Endothelial cell of umbilical vein (primary cell): Measurements from ENCODE around the gene LRRK1. TPM values are rescaled to one million over a fixed set of nuclear protein-coding genes. Genes with fewer than 3 reads are reported as not detected.

ENCODE experiments used
- BruUV-seq: library from RNA; stranded (reverse); fragments of 400-500 nt; replicated peaks from 2 replicates; lab custom pipeline; 2021; lab: Mats Ljungman, UMichigan
- CTCF ChIA-PET: fragments of 300-600, 350-600 bp; sonication (Branson Sonifier 250); formaldehyde crosslinking; loops from one replicate; lab custom pipeline; 2021; ENCODE audit warnings: antibody characterized with exemption, inconsistent platforms; lab: Charles Lee
- POLR2A ChIA-PET: fragments of 300-600, 350-600 bp; sonication (Branson Sonifier 250); formaldehyde crosslinking; loops from one replicate; lab custom pipeline; 2021; ENCODE audit warnings: antibody characterized with exemption, inconsistent platforms; lab: Charles Lee
- DNase-seq: peaks from one replicate; pipeline ENCODE4 v3.0.0-alpha.2; 2011; ENCODE audit warnings: low read depth, low spot score
- FAIRE-seq: peaks from 2 replicates; lab custom pipeline; 2011; peaks lifted over from hg19 to GRCh38; lab: Jason Lieb, UNC
- H2AFZ ChIP-seq: 2 replicates; pipeline ENCODE4 v1.6.0; 2012; ENCODE audit warnings: low read depth, low read length, control low read depth, inconsistent platforms
- H3K27ac ChIP-seq: 2 replicates; pipeline ENCODE4 v1.5.1; 2011; ENCODE audit warnings: low read depth, mild to moderate bottlenecking, control low read depth, low read length, moderate library complexity; ENCODE audit not compliant: insufficient read depth
- H3K27me3 ChIP-seq, 2 experiments: 2 replicates each; pipeline versions ENCODE4 v1.6.0 to v1.6.1; 2011; ENCODE audit warnings: low read length in 2 of 2, mixed read lengths in 1 of 2; ENCODE audit not compliant: control insufficient read depth in 2 of 2, insufficient read depth in 2 of 2
- H3K36me3 ChIP-seq, 2 experiments: 2 replicates in 1 of 2; 3 replicates in 1 of 2; pipeline ENCODE4 v1.5.1; 2011; ENCODE audit warnings: low read length in 2 of 2, mild to moderate bottlenecking in 1 of 2, moderate library complexity in 1 of 2; ENCODE audit not compliant: control insufficient read depth in 2 of 2, insufficient read depth in 2 of 2; ENCODE audit errors: extremely low read depth in 1 of 2
- H3K4me1 ChIP-seq: 3 replicates; pipeline ENCODE4 v1.5.1; 2011; ENCODE audit warnings: mild to moderate bottlenecking, low read length; ENCODE audit not compliant: control insufficient read depth, insufficient read depth; ENCODE audit errors: extremely low read depth
- H3K4me2 ChIP-seq: 2 replicates; pipeline ENCODE4 v1.6.1; 2011; ENCODE audit warnings: low read length, control low read depth, mixed read lengths; ENCODE audit not compliant: insufficient read depth
- H3K4me3 ChIP-seq, 3 experiments: fragments of 200-600 bp in 1 of 3; sonication (generic), shearing (Covaris generic) in 1 of 3; replicated peaks in 1 of 3; 2 replicates each; pipeline ENCODE4 v1.5.1; 2011 to 2016; ENCODE audit warnings: control low read depth in 3 of 3, low read length in 3 of 3, mild to moderate bottlenecking in 2 of 3, inconsistent platforms in 1 of 3, low read depth in 1 of 3, moderate library complexity in 1 of 3; ENCODE audit not compliant: insufficient read depth in 1 of 3
- H3K79me2 ChIP-seq: 2 replicates; pipeline ENCODE4 v1.6.0; 2012; ENCODE audit warnings: low read length, inconsistent platforms; ENCODE audit not compliant: control insufficient read depth, insufficient read depth
- H3K9ac ChIP-seq: replicated peaks from 2 replicates; pipeline ENCODE3; 2011; ENCODE audit warnings: low read length, control low read depth; ENCODE audit not compliant: insufficient read depth; ENCODE audit errors: extremely low read depth
- H3K9me1 ChIP-seq: replicated peaks from 3 replicates; pipeline ENCODE4 v1.6.0; 2011; ENCODE audit warnings: mild to moderate bottlenecking, low read length; ENCODE audit not compliant: control insufficient read depth, insufficient read depth; ENCODE audit errors: extremely low read depth
- H3K9me3 ChIP-seq: replicated peaks from 2 replicates; pipeline ENCODE4 v1.5.1; 2012; ENCODE audit warnings: low read length, inconsistent platforms; ENCODE audit not compliant: control insufficient read depth, insufficient read depth
- H4K20me1 ChIP-seq: replicated peaks from 2 replicates; pipeline ENCODE3; 2011; ENCODE audit warnings: mild to moderate bottlenecking, low read length; ENCODE audit not compliant: control insufficient read depth, insufficient read depth; ENCODE audit errors: extremely low read depth
- EZH2 ChIP-seq: IDR thresholded peaks from 2 replicates; pipeline ENCODE4 v1.6.1; 2012; ENCODE audit warnings: borderline replicate concordance, low read depth, mild to moderate bottlenecking, moderate library complexity, low read length, inconsistent platforms; ENCODE audit not compliant: severe bottlenecking
- FOS ChIP-seq: IDR thresholded peaks from 2 replicates; pipeline ENCODE4 v1.6.1; 2011; ENCODE audit warnings: mild to moderate bottlenecking, low read length, moderate library complexity, borderline replicate concordance; ENCODE audit not compliant: insufficient read depth
- GATA2 ChIP-seq: IDR thresholded peaks from 2 replicates; pipeline ENCODE4 v1.7.0; 2011; ENCODE audit warnings: low read depth, mild to moderate bottlenecking, moderate library complexity, mixed read lengths, low read length; ENCODE audit not compliant: insufficient read length, insufficient read depth
- JUN ChIP-seq: IDR thresholded peaks from 2 replicates; pipeline ENCODE4 v1.6.1; 2011; ENCODE audit warnings: borderline replicate concordance, low read depth; ENCODE audit not compliant: insufficient read length, insufficient read depth
- MAX ChIP-seq: IDR thresholded peaks from 2 replicates; pipeline ENCODE4 v1.6.1; 2011; ENCODE audit not compliant: insufficient read depth, insufficient read length
- MYC ChIP-seq: IDR thresholded peaks from one replicate; pipeline ENCODE4 v1.6.1; 2011; ENCODE audit warnings: mild to moderate bottlenecking, low read depth, low read length
- POLR2A ChIP-seq: IDR thresholded peaks from 2 replicates; pipeline ENCODE4 v1.6.1; 2012; ENCODE audit warnings: low read depth, mild to moderate bottlenecking, control low read depth, low read length
- POLR2AphosphoS5 ChIP-seq: IDR thresholded peaks from 2 replicates; pipeline ENCODE4 v1.6.1; 2012; ENCODE audit warnings: low read depth, mild to moderate bottlenecking, control low read depth, low read length, moderate library complexity; ENCODE audit not compliant: insufficient read depth
- dilution Hi-C: fragments of 300-500 bp; cut with MboI; formaldehyde crosslinking; loops from one replicate; pipeline ENCODE4 v1.15.0; 2019; ENCODE audit warnings: low sequenced_read_pairs; ENCODE audit not compliant: extremely low pct_ligation_motif_present
- intact Hi-C: fragments of 100-400 bp; cut with micrococcal nuclease; formaldehyde crosslinking; loops from one replicate; pipeline ENCODE4 v1.10.0; 2022
- polyA plus RNA-seq, 4 experiments: library from polyadenylated mRNA; depleted of rRNA in 3 of 4; stranded (reverse) in 3 of 4; unstranded in 1 of 4; fragments of >200 nt; gene quantifications; 2 replicates each; pipeline versions ENCODE4 v1.2.1 to v1.2.3, GENCODE V29; 2011 to 2012; ENCODE audit warnings: missing spikeins in 1 of 4
- total RNA-seq: library from RNA; stranded (reverse); gene quantifications from 2 replicates; pipeline ENCODE4 v1.2.3, GENCODE V29; 2021
- TF ChIP-seq, protein P1 (sequence below), 2 donors: IDR thresholded peaks; 1 replicate in 1 of 2; 2 replicates in 1 of 2; pipeline ENCODE4 v1.5.1; 2011; ENCODE audit warnings: low read length in 2 of 2, mild to moderate bottlenecking in 2 of 2, moderate library complexity in 2 of 2, control low read depth in 1 of 2, inconsistent platforms in 1 of 2, low read depth in 1 of 2; ENCODE audit not compliant: insufficient read depth in 1 of 2; ENCODE audit errors: extremely low read depth in 1 of 2

LRRK1 gene
- total and polyA plus RNA-seq, 2 donors (not counting 3 experiments of a cell fraction or from before 2014, with no cell fraction given): 11.0 to 22.1 TPM

DNA sequence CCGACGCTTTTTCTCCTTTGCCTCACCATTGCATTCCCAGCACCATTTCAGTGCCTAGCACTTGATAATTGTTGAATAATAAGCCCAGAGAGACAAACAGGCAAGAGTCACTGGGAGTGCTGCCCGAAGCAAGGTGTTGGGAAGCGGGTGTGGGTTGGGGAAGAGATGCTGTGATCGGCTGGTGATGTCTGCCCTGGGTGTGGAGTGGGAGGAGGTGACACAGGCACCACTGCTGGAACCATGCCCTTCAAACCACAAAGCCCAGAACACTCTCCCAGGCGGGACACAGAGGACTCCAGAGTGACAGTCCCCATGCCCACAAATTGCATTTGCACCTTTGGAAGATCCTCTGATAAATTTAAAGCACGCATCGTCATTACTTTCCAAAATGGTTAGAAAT lies 184.4 kb downstream of the LRRK1 start:
- ChIA-PET CTCF (no interaction called here), POLR2A (no interaction called here)
- H3K79me2 ChIP-seq: no peaks in the 10 kb centered on the region
- no peaks in the 10 kb centered on the region for H3K27me3 ChIP-seq
- no peak for FAIRE-seq
- H4K20me1 ChIP-seq: no peaks in the 10 kb centered on the region
- no TSS peak for BruUV-seq
- H3K36me3 ChIP-seq: no peaks in the 10 kb centered on the region
- intact Hi-C loops (no loop called here), dilution Hi-C loops (no loop called here)
- no peak overlapping the region for H3K27ac ChIP-seq
- H3K4me3 ChIP-seq: no peak overlapping the region
- TF ChIP-seq JUN: no peak
- TF ChIP-seq EZH2: no peak
- TF ChIP-seq POLR2AphosphoS5: no peak
- no peak for TF ChIP-seq GATA2
- TF ChIP-seq MYC: no peak
- TF ChIP-seq POLR2A: no peak
- TF ChIP-seq, protein P1, sequence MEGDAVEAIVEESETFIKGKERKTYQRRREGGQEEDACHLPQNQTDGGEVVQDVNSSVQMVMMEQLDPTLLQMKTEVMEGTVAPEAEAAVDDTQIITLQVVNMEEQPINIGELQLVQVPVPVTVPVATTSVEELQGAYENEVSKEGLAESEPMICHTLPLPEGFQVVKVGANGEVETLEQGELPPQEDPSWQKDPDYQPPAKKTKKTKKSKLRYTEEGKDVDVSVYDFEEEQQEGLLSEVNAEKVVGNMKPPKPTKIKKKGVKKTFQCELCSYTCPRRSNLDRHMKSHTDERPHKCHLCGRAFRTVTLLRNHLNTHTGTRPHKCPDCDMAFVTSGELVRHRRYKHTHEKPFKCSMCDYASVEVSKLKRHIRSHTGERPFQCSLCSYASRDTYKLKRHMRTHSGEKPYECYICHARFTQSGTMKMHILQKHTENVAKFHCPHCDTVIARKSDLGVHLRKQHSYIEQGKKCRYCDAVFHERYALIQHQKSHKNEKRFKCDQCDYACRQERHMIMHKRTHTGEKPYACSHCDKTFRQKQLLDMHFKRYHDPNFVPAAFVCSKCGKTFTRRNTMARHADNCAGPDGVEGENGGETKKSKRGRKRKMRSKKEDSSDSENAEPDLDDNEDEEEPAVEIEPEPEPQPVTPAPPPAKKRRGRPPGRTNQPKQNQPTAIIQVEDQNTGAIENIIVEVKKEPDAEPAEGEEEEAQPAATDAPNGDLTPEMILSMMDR (IDR thresholded peaks at IDR 0.05; ENCODE audit: extremely low read depth in 1 of 2, insufficient read depth in 1 of 2, low read depth in 1 of 2, low read length in 2 of 2): no peak
- no peak for TF ChIP-seq FOS
- TF ChIP-seq MAX: no peak
- no peak overlapping the region for H3K9ac ChIP-seq
- H3K4me1 ChIP-seq: no peaks in the 10 kb centered on the region
- no peaks in the 10 kb centered on the region for H3K9me1 ChIP-seq
- no peak for DNase-seq
- no peaks in the 10 kb centered on the region for H3K9me3 ChIP-seq
- no peak overlapping the region for H3K4me2 ChIP-seq
- H2AFZ ChIP-seq: no peak overlapping the region
